Thyroid gland (tissue), 4 donors: ENCODE data around the gene UROC1.

ENCODE experiments used
- POLR2A ChIP-seq, 2 donors: fragments of 450-650 bp; IDR thresholded peaks; one replicate each; pipeline ENCODE4 v1.6.1; 2017; ENCODE audit warnings: antibody characterized with exemption in 2 of 2, mild to moderate bottlenecking in 2 of 2, moderate library complexity in 1 of 2
- TF ChIP-seq, protein P1 (sequence below), 6 experiments: fragments of 200-600 bp in 3 of 6; fragments of 450-650 bp in 3 of 6; sonication (generic) in 3 of 6; IDR thresholded peaks; one replicate each; pipeline ENCODE4 v1.5.1; 2016 to 2019; ENCODE audit warnings: antibody characterized with exemption in 6 of 6, mild to moderate bottlenecking in 2 of 6, inconsistent platforms in 1 of 6, moderate library complexity in 1 of 6

- TF ChIP-seq, protein P1, sequence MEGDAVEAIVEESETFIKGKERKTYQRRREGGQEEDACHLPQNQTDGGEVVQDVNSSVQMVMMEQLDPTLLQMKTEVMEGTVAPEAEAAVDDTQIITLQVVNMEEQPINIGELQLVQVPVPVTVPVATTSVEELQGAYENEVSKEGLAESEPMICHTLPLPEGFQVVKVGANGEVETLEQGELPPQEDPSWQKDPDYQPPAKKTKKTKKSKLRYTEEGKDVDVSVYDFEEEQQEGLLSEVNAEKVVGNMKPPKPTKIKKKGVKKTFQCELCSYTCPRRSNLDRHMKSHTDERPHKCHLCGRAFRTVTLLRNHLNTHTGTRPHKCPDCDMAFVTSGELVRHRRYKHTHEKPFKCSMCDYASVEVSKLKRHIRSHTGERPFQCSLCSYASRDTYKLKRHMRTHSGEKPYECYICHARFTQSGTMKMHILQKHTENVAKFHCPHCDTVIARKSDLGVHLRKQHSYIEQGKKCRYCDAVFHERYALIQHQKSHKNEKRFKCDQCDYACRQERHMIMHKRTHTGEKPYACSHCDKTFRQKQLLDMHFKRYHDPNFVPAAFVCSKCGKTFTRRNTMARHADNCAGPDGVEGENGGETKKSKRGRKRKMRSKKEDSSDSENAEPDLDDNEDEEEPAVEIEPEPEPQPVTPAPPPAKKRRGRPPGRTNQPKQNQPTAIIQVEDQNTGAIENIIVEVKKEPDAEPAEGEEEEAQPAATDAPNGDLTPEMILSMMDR (IDR thresholded peaks at IDR 0.05): no peak
- no peak for TF ChIP-seq POLR2A (IDR thresholded peaks at IDR 0.05)
Observed at GRCh38 chr3:126497956-126498355, 19.6 kb downstream of the UROC1 start.
